Ramos (cell line): ENCODE data around the gene FCAMR.

Experiments used
- in situ Hi-C: fragments of 300-500 bp; cut with MboI; formaldehyde crosslinking; loops from one replicate; pipeline ENCODE4 v1.14.3; 2022; ENCODE audit warnings: low sequenced_read_pairs; ENCODE audit not compliant: unreplicated experiment

Gene FCAMR

DNA sequence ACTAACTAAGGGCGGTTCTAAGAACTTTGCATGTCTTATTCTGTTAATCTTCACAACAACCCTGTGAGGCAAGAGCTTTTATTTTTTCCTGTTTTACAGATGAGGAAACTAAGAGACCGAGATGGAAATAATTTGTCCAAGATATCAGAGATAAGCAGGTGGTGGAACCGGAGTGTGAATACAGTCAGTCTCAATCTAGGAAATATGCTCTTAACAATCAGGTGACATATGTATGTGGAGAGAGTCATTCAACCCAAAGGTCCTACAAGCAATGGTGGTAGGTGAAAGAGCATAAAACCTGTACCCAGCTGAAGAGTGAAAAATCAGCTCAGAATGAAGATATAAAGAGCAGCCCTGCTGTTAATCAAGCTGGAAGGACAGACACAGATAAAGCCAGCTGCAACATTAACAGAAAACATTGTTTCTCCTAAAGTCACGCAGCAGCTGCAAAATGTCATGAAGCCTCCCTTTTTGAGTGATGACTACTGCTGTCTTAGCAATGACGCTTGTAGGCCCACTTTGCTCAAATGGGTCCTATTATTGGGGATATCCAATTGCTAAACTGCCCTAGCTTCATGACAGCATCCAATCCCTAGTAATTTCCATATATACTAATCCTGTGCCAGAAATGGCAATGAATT lies 30.5 kb upstream of the FCAMR start:
- in situ Hi-C loops = no loop called here

DNA sequence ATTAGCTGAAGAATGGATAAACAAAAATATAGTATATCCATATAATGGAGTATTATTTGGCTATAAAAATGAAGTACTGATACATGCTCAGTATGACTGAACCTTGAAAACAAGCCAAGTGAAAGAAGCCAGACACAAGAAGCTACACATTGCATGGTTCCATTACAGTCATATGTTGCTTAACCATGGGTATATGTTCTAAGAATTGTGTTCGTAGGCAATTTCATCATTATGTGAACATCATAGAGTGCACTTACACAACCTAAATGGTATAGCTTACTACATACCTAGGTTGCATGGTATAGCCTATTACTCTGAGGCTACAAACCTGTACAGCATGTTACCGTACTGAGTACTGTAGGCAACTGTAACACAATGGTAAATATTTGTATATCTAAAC lies 28.6 kb upstream of the FCAMR start:
- in situ Hi-C loops = no loop called here

DNA sequence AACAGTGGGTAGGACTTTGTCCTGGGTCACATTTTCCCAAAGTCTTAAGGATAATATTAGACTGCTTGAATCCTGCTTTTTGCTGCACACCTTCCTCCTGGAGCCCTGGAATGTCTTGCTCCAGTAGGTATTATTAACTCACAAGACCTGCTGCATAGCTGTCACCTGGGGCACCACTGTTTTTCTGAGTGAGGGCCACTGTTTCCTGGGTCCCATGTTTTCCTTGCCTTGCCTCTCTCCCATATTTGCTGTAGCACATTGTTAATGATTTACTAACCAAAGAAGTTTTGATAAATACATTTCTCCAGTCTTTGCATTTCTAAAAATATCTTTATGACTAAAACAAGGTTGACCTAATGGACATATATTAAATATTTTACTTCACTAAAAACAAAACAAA lies 22.5 kb upstream of the FCAMR start:
- in situ Hi-C loops = no loop called here

DNA sequence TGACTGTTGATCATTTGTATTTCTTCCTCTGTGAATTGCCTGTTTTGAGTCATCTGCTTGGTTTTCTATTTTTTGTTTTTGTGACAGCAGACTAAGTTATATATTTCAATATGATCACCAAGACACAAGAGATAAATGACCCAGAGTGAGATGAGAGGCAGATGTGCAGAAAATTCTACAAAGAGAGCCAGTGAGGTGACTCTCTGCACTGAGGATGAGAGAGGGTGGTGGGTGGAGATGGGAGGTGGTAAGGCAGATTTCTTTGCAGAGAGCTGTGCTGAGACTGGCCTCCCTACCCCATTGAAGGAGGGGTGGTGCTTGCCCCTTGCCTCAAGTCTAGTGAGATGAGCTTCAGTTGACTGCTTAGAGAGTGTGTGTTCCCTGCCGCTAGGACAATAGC lies 17.6 kb upstream of the FCAMR start:
- in situ Hi-C loops = no loop called here

DNA sequence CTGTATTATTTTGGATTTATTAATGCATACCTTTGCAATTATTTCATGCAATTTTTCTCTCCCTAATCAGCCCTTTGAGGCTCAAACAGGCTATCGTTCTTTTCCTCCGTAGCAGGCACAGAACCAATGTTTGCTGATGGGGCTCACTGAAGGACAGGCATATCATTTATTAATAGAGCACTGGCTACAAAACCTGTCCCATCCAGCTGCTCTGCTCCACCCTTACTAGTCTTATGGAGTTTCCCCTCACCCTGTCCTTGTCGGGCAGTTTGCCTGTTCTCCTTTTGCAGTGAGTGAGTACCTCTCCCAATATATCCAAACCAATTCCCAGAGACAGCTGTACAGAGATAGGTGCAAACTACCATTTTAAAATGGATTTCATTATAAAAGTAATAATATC lies 16.6 kb upstream of the FCAMR start:
- in situ Hi-C loops = no loop called here

DNA sequence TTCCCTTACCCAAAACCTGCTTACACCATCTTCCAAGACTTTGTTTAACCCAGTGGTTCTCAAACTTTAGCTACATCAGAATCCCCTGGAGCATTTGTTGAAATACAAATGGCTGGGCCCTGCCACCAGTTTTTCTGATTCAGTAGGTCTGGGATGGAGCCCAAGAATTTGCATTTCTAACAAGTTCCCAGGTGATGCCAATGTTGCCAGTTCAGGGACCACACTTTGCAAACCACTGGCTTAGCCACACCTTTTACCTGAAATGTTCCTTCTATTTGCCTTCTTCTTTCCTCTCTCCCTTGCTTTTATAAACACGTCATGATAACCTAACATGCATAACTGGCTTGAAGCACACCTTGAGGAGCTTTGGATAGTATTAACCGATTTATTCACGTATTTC lies 16.1 kb upstream of the FCAMR start:
- in situ Hi-C loops = no loop called here

DNA sequence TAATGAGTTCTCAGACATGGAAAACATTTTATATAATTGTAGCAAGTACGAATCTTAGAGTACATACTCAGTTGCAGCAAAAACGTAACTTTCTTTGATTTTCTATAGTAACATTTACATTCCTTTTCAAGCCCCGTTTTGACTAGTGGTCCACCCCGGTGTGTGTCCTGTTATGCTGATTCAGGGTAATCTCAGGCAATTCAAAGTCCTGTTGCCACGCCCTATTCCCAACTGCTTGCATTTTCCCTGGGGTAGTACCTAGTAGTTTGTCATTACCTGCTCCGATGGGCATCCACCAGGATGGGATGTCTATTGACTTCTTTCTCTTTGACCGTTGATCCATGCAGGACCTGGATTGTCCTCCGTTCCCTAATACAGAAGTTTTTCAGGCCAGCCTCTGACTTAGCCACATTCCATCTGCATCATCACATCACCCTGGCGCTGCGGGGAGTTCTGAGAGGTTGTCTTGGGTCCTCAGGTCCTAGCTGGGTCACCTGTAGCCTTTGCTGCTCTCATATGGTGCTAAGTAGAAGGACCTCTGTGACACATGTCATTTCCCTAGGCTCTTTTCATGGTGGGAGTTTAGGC lies 15.0 kb upstream of the FCAMR start:
- in situ Hi-C loops = no loop called here

DNA sequence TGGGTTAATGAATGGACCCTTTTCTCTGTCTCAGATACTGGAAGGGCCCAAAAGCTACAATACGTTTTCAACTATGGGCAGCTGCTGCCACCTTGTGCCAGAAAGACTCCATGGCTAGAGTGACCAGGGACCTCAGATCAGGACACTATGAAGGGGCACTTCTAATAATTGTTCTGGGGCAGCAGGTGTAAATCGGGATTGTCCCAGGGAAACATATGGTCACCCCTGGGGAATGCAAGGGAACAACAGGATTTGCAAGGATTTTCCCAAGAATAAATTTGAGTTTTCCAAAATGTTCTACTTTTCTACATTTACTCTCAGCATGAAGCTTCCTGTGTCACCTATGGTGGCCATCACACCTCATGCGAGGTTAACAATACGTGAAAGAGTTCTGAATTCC lies 12.0 kb upstream of the FCAMR start:
- in situ Hi-C loops = no loop called here

DNA sequence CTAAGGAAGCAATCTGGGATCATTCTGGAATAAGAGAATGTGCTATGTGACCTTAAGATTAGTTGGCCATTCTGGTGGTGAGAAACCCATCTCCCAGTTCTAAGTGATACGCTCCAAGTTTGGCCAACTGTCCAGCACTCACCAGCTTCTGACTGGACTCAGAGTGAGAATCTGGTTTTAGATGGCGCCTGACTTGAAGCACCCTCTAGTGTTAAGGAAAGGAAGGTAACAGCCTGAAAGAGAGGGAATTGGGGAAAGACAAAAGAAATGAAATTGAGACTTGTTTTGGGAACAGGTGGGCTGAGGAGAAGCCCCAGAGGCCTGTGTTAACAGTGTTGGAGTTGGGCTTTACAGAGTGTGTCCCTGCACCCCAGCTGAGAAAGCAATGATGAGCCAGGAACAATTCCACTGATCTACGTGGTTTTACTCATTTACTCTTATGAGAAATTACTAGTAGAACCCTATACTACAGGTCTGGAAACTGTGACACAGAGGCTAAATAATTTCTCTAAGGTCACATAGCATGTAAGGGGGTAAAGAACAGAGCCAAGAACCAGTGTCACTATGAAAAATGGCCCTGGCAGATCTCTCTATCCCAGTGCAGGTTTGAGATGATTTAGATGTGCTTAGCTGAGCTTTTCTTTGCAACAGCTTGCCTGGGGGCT lies 9.3 kb upstream of the FCAMR start:
- in situ Hi-C loops = no loop called here

DNA sequence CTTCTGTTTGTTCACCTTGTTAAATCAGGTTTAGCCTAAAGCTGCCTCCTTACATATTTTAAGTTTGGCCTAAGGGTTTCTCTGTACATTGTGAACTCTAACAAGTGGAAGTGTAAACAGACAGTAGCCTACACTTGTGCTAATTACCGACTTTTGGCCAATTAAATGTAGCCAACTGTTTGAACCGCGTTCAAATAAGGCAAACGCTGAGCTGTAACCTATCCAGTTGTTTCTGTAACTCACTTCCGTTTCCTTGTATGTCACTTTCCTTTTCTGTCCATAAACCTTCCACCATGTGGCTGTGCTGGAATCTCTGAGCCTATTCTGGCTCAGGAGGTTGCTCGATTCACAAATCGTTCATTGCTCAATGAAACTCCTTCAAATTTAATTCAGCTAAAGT lies 8.0 kb upstream of the FCAMR start:
- in situ Hi-C loops = no loop called here

DNA sequence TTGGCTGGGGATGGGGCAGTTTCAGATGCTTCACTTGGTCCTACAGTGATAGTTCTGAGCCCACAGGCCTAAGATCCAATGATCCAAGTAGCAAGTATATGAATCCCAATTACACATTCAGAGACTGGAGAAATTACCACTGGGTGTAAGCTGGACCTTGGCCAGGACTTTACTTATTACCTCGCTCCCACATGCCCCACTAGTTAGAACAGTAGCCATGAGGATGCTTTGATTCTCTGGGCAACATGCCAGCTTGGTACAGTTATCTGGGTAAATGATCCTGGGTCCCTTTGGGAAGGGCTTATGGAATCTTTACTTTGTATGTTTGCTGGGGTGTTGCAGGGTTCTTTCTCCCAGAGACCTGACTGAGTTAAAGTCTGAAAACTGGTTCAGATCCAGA lies 5.0 kb upstream of the FCAMR start:
- in situ Hi-C loops = no loop called here

DNA sequence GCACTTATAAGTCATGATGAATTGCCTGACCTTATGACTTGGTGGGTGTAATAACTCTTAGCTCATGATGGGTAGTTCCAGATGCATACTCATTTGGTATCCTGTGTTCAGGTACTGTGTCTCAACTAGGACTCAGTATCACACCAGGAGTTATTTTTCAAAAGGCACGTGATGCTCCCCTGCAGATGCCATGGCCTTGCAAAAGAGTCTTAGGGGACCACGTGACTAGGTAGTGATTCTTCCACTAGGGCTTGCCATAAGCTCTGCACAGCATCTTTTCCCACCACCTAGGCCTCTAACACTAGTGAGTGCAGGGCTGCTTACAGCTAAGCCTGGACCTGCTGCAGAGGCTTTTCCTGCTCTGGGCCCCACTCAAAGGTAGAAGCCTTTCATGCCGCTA lies 3.9 kb upstream of the FCAMR start:
- in situ Hi-C loops = no loop called here

DNA sequence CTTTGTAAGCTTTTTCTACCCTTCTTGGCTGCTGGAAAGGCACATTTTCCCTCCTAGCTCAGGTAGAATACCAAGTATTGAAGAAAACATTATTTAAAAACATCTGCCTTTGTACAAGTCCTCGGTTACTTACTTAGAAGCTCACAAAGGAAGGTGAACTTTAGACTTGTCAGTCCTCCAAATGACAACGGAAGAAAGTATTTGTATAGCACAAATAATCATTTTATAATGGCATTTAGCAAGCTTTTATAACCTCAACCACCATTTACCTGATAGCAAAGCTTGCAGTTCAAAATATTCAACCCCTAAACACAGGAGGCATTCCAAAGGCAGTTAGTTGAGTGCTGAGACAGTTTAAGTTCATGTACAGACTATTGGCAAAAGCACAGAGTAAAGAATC lies 2.5 kb upstream of the FCAMR start:
- in situ Hi-C loops = no loop called here

DNA sequence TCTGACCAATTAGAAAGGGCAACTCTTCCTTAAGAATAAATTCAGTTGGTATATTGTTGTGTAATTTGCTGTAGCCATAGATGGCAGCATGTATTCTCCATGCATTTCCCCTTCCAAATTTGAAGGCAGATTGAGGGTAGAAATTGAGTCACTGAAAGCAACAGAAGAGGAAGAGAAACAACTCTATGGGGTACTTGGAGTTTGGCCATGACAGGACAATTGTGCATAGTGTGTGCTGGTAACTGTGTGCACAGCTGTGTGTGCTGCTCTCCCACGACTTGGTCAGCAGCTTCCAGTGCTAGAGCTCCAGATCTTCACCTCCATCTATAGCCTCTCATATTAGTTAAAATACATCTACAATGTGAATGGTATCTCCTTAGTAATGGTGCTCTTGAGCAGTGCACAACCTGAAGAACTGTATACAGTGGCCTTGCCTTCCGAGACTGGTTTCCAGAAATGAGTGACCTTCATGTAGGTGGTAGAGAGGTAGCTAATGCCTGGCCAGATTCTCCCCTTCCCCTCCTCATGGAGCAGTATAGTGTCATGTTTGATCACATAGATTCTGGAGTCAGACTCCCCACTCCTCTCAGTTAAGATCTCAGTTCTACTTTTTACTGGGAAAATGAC lies 882 bp upstream of the FCAMR start:
- in situ Hi-C loops = no loop called here

DNA sequence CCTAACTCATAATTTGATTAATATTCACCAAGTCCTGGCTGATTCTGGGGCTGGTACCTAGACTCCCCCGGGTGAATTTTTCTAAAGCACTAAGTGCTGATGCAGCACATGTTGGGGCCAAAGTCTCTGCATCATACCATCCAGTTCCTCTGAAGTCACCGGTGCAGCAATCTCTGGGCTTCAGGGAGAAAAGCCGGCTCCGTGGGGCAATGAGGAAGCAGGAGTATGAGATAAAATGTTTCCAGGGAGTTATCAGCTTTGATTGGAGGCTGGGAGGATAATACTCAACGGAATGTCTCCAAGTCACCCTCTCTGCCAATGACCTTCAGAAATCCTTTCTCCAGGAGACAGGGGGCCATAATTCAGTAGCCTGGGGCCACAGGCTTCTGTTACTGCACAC lies 1.2 kb downstream of the FCAMR start:
- in situ Hi-C loops = no loop called here

DNA sequence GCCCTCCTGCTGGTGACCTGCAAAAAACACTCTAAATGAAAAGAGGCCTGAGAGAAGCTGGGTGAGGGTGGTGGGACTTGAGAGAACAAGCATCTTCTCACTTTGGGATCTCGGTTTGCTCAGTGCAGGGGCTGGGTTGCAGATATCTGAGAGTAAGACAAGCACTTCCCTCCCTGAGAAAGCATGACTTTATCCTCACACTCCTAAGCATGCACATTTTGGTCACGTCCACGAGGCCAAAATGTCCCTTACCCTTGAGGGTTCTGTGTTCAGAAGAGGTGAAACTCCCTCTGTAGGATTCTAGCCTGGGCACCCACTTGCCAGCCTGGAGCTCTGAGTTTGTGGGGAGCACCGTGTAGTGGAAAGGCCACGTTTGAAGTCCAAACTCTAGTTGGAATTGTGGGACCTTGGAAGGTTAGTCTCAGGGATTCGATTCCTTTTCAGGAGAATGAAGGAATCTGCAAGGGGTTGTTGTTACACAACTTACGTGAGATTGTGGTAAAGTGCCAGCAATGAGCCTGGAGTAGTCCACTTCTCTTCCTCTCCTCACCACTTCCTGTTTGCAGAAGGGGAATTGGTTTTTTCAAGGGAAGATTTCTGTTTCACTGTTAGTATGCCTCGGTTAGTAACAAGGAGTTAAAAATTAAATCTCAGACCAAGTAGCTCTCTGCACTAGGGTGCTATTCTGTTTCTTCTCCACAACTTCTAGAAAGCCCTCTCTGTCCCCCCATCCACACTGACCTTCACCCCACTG lies 3.0 kb downstream of the FCAMR start:
- in situ Hi-C loops = no loop called here

DNA sequence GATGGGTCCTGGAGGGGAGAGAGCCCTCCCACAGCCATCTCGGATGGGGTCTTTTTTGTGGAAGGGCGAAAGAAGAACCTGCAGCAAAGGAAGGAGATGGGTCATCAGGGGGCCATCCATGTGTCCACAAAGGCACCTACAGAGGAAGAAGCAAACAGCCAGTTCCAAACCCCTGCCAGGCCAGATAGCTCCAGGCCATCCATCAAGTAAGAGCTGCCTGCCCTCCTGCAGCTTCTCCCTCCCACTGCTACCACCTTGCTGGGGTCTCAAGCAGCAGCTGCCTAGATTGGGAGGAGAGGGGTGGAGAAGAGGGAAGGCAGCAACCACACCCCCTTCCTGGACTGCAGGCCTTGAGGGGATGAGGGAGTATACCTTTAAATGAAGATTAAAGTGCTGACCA lies 4.5 kb downstream of the FCAMR start:
- in situ Hi-C loops = no loop called here

DNA sequence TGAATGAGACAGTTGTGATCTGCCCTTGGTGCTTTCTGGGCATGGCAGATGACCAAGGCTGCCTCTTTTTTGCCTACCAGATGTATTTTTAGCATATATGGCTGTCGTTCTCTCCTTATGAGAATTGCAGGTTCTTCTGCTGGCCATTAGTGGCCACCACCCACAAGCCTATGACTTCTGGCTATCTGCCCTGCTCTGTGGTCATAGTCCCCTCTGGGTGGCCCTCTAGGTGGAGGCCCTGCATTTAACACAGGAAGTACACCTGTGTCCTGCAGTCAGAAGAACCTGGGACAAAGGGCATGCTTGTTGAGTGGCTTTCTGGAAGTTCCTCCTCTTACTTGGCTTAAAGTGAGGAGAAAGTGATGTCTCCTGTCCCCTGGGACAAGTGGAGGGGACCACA lies 6.5 kb downstream of the FCAMR start:
- in situ Hi-C loops = no loop called here

DNA sequence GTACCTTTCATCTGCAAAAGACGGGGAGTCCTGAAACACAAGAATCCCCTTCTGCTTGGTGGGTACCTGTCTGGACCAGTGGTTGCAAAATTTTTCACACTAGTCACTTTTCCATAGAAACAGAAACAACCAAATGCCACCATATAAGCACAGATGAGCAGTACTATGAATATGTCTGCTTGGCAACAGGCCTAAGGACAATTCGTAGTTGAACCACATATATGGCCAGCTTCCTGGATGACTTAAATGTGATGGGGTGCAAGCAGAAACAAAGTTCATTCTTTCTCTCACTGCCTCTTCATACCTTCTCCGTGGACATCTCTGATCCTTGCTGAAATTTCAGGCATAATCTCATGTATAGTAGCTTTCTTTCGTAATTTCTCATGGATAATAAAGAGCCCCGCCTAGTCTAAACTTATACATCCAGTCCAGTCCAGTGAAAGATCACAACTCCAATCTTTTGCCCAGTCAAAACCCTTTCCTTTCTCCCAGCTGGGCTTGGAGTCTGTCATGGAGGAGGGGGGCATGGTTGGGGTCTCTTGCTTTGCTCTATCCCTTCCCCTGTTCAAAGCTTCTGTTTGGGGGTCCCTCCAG lies 7.0 kb downstream of the FCAMR start:
- in situ Hi-C loops = no loop called here

DNA sequence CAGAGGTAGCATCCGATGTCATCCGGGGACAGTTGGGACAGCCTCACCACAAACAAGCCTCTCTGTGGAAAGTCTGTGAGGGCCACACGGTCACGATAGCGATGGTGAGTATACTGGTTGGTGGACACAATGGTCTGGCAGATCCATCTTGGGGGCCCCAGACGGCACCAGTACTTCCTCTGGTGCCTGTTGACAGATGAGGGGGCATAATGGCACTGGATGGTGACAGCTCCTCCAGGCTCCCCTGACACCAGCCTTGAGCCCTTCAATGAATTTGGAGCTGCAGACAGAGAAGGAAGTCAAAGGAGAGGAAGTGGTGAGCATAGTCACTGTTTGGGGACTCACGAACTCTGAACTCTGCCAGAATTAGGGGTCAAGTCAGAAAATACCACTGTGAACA lies 8.0 kb downstream of the FCAMR start:
- in situ Hi-C loops = no loop called here

DNA sequence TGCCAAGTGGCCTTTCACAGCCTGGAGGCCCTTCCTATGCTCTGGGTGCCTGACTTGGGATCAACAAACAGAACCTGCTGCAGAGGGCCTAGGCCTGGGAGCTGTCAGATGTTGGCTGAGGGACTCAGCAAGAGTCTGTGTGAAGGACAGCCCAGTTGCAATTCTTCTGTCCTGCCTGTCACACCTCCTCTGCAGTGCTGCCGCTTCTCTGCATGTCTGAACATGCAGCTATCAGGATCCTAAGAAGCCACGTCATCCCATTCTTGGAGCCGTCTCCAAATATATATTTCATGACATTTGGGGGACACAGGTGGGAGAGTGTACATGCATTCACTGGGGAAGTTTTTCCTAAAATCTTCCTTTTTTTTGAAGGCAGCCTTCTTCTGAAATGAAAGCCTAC lies 8.6 kb downstream of the FCAMR start:
- in situ Hi-C loops = no loop called here
